Stomach (tissue), 9 donors: ENCODE results near the gene CDC40. TPM values are rescaled to one million over a fixed set of nuclear protein-coding genes. Genes with fewer than 3 reads are reported as not detected.

Experiments used
- DNase-seq, 2 donors: peaks; one replicate each; pipeline versions ENCODE4 v3.0.0 to v3.0.0-alpha.2; 2013 to 2019
- H3K27ac ChIP-seq, 5 donors: fragments of 200-600 bp in 4 of 5; sonication (generic) in 4 of 5; one replicate each; pipeline ENCODE4 v1.5.1; 2013 to 2019; ENCODE audit warnings: mild to moderate bottlenecking in 1 of 5, moderate library complexity in 1 of 5
- H3K27me3 ChIP-seq, 3 donors: fragments of 200-600 bp; sonication (generic); one replicate each; pipeline ENCODE4 v1.5.1; 2017 to 2019; ENCODE audit warnings: mixed run types in 1 of 3
- H3K36me3 ChIP-seq, 4 donors: fragments of 200-600 bp; sonication (generic); 1 replicate in 3 of 4; 2 replicates in 1 of 4; pipeline ENCODE4 v1.5.1; 2016 to 2019
- H3K4me1 ChIP-seq, 4 donors: fragments of 200-600 bp; sonication (generic); one replicate each; pipeline ENCODE4 v1.5.1; 2016 to 2019
- H3K4me3 ChIP-seq, 4 donors: fragments of 200-600 bp; sonication (generic) in 3 of 4; one replicate each; pipeline ENCODE4 v1.5.1; 2016 to 2019; ENCODE audit warnings: mild to moderate bottlenecking in 1 of 4
- H3K9me3 ChIP-seq, 4 donors: fragments of 200-600 bp; sonication (generic); one replicate each; pipeline ENCODE4 v1.5.1; 2016 to 2019
- EP300 ChIP-seq: sonication (generic); formaldehyde crosslinking; IDR thresholded peaks from one replicate; pipeline ENCODE4 v1.6.1; 2017; ENCODE audit warnings: antibody characterized with exemption
- POLR2A ChIP-seq, 4 donors: fragments of 450-650 bp; IDR thresholded peaks; one replicate each; pipeline ENCODE4 v1.6.1; 2016; ENCODE audit warnings: antibody characterized with exemption in 4 of 4, control low read depth in 2 of 4, mild to moderate bottlenecking in 1 of 4, moderate library complexity in 1 of 4
- POLR2AphosphoS5 ChIP-seq, 3 donors: sonication (generic); formaldehyde crosslinking; IDR thresholded peaks; one replicate each; pipeline ENCODE4 v1.6.1; 2016; ENCODE audit warnings: antibody characterized with exemption in 3 of 3
- WGBS, 5 donors: extraction: QIAGEN DNeasy Blood & Tissue Kit in 3 of 5; methylation state at CpG; one replicate each; pipeline versions ENCODE4 v1.1.5 to v1.1.7; 2013 to 2018; 5-methylcytosine and 5-hydroxymethylcytosine counted together
- intact Hi-C: fragments of 100-400 bp; cut with DNase I; formaldehyde crosslinking; loops from one replicate; pipeline ENCODE4 v1.15.1; 2023; ENCODE audit warnings: low total_unique reads
- polyA plus RNA-seq, 3 donors: library from polyadenylated mRNA; stranded (reverse); fragments of 200-250 nt; gene quantifications; one replicate each; pipeline ENCODE4 v1.2.3, GENCODE V29; 2013
- total RNA-seq, 5 donors: library from RNA; depleted of rRNA; stranded (reverse); fragments of >200 nt; gene quantifications; one replicate each; pipeline versions ENCODE4 v1.1.0 to v1.2.3, GENCODE V29; 2014 to 2016
- TF ChIP-seq, protein P1 (sequence below), 7 experiments: fragments of 450-650 bp in 4 of 7; fragments of 200-600 bp in 3 of 7; sonication (generic) in 3 of 7; IDR thresholded peaks; one replicate each; pipeline ENCODE4 v1.5.1; 2016 to 2019; ENCODE audit warnings: antibody characterized with exemption in 7 of 7, control low read depth in 2 of 7, mild to moderate bottlenecking in 1 of 7
- donor health status: healthy with polysubstance abuse.
- donor health status: Bipolar disorder and iron deficiency.
- donor health status: healthy.

Gene CDC40
- total and polyA plus RNA-seq, 8 donors = 5.2 to 27.7 (median 10.1) TPM

DNA sequence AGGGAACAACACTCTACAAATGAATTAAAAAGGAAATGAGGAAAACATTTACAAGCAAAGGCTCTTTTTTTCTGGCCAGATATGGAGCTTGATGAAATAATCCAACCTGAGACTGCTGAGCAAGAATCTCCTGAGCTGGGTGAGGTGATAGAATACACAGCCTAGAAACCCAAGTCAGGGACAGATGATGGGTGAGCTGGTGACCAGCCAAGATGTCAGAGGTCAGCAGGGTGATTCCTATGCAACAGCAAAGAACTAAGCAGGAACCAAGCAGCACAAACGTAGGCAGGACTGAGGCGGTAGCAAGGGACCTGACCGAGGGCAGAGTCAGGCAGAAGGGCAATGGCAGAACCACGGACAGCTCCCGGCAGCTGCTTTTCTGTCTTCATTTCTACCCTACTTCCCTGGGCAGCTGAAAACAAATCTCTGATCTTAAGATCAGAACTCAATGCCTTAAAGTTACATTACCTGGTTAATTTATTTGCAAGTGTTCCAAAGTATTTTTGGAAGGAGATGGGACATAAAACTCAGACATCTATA, 75.1 kb downstream of the CDC40 start:
- intact Hi-C loops = no loop called here
- DNase-seq = peak in 1 of 2 donors; percentile 75
- Histone ChIP-seq H3K27ac (no peak overlapping the region), H3K9me3 (peaks cover 0 to 7% (median 3%) of the 10 kb centered on the region in 4 donors), H3K27me3 (no peaks in the 10 kb centered on the region), H3K36me3 (peaks cover 0 to 6% (median 0%) of the 10 kb centered on the region in 4 donors), H3K4me1 (no peaks in the 10 kb centered on the region), H3K4me3 (no peak overlapping the region)
- 10 to 25% (median 19%) methylated on average over 5 of the region's 5 CpGs for WGBS, 5 donors
- TF ChIP-seq POLR2A (IDR thresholded peaks at IDR 0.05) (no peak), EP300 (no peak), POLR2AphosphoS5 (IDR thresholded peaks at IDR 0.05) (no peak)
- TF ChIP-seq, protein P1, sequence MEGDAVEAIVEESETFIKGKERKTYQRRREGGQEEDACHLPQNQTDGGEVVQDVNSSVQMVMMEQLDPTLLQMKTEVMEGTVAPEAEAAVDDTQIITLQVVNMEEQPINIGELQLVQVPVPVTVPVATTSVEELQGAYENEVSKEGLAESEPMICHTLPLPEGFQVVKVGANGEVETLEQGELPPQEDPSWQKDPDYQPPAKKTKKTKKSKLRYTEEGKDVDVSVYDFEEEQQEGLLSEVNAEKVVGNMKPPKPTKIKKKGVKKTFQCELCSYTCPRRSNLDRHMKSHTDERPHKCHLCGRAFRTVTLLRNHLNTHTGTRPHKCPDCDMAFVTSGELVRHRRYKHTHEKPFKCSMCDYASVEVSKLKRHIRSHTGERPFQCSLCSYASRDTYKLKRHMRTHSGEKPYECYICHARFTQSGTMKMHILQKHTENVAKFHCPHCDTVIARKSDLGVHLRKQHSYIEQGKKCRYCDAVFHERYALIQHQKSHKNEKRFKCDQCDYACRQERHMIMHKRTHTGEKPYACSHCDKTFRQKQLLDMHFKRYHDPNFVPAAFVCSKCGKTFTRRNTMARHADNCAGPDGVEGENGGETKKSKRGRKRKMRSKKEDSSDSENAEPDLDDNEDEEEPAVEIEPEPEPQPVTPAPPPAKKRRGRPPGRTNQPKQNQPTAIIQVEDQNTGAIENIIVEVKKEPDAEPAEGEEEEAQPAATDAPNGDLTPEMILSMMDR (IDR thresholded peaks at IDR 0.05) = no peak

DNA sequence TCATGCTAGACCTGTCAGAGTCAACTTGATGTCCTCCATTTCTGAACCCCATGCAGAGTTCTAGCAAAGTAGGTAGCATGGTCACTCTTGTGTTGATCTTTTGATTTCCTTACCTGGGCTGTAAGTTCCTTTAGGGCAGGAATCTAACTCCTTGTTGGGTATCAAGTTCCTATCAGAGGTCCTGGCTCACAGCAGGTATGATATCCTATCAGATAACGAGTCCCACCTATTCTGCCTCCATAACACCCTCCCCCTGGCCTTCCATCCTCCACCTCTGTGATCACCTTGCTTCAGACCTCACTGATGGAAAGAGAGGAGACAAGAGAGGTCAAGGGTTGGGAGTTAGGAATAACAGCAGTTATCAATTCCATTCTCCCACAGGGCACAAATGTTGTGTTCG, 76.1 kb downstream of the CDC40 start:
- intact Hi-C loops = no loop called here
- Histone ChIP-seq H3K4me1 (no peaks in the 10 kb centered on the region), H3K27ac (no peak overlapping the region), H3K9me3 (peaks cover 0 to 7% (median 3%) of the 10 kb centered on the region in 4 donors), H3K27me3 (no peaks in the 10 kb centered on the region), H3K36me3 (peaks cover 0 to 6% (median 0%) of the 10 kb centered on the region in 4 donors), H3K4me3 (no peak overlapping the region)
- TF ChIP-seq, protein P1 (IDR thresholded peaks at IDR 0.05) = no peak
- TF ChIP-seq POLR2A (IDR thresholded peaks at IDR 0.05) = no peak
- TF ChIP-seq EP300 = no peak
- no peak for TF ChIP-seq POLR2AphosphoS5 (IDR thresholded peaks at IDR 0.05)
- no peak for DNase-seq
- 70 to 84% (median 83%) methylated on average over 2 of the region's 2 CpGs for WGBS, 5 donors

DNA sequence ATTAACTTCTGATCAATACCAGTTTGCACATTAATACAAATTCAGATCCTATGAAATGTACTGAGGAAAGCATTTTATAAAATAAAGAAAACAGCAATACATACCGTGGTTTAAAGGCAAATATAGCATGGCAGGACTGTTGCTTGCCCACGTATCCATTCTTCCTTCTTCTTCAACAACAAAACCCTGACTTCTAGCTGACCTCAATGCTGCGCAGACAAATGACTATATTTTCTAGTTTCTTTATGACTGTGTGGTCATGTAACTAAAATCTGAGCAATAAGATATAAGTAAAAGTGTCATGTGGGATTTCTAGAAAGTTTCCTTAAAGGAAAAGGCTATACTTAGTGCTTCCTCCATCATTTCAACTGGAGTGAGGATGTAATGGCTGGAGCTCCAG, 85.0 kb downstream of the CDC40 start:
- H3K4me1 ChIP-seq = no peaks in the 10 kb centered on the region
- H3K27me3 ChIP-seq = no peaks in the 10 kb centered on the region
- TF ChIP-seq EP300 (no peak), POLR2AphosphoS5 (IDR thresholded peaks at IDR 0.05) (no peak), POLR2A (IDR thresholded peaks at IDR 0.05) (no peak)
- TF ChIP-seq, protein P1 (IDR thresholded peaks at IDR 0.05) = no peak
- no peak overlapping the region for H3K4me3 ChIP-seq
- H3K36me3 ChIP-seq = peaks cover 0 to 4% (median 0%) of the 10 kb centered on the region in 4 donors
- H3K27ac ChIP-seq = no peak overlapping the region
- intact Hi-C loops = no loop called here
- H3K9me3 ChIP-seq = no peaks in the 10 kb centered on the region
- DNase-seq = no peak
- WGBS, 5 donors = 81 to 85% (median 81%) methylated on average over 3 of the region's 3 CpGs

DNA sequence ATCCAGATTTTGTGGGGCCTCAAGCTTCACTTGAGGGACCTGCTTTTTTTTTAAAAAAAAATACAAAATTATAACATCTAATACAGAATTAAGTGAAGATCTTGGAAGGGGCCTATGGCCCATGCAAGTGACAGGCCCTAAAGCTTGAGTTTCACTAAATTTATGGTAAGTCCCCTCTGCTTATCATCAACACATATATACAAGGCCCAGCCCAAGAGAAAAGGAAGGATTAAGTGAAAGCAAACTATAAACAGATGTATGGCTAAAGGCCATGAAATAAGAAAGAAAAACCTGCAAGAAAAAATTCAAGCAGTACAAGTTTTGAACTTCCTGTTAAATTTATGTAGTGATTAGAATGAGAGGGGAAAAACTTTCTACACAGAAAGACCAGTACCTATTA, 86.8 kb downstream of the CDC40 start:
- Histone ChIP-seq H3K4me1 (no peaks in the 10 kb centered on the region), H3K27ac (no peak overlapping the region), H3K9me3 (no peaks in the 10 kb centered on the region), H3K27me3 (no peaks in the 10 kb centered on the region), H3K4me3 (no peak overlapping the region), H3K36me3 (peaks cover 0 to 4% (median 0%) of the 10 kb centered on the region in 4 donors)
- intact Hi-C loops = no loop called here
- no peak for TF ChIP-seq POLR2A (IDR thresholded peaks at IDR 0.05)
- TF ChIP-seq EP300 = no peak
- TF ChIP-seq POLR2AphosphoS5 (IDR thresholded peaks at IDR 0.05) = no peak
- TF ChIP-seq, protein P1 (IDR thresholded peaks at IDR 0.05) = no peak
- peak in 1 of 2 donors; percentile 12 for DNase-seq
